Measurements from ENCODE around the gene MTSS2.

The MTSS2 gene

DNA sequence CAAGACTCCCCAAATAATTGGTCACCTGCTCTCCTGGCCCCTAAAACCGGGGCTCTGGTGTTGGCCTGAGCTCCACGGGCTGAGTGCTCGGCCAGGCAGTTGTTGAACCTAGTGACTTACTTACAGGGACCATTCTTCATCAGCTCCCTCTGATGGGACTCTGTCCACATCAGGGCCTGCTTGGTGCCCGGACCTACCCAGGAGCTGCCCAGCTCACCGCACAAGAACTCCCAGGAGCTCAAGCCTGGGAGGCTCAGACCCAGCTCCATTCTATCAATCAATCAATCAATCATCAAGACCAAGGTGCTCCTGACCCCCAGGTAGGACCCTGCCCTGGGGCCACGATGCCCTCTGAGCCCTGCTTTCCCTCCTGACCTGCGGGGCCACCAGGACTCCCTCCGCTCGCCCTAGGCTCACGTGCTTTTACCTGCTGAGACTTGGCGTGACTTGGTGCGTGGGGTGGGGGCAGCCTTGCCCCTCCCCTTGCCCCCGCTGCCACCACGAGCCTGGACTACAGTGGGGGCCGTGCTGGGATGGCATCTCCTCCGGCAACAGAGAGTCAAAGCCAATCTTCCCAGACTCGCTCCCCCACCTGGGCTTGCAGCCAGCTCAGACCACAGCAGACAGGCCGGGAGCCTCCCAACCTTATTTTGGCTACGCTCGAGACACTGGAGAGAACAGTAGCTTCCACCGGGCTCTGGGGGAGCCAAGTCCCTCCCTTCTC lies 23.8 kb downstream of the MTSS2 start:
- TF ChIP-seq, protein P1, sequence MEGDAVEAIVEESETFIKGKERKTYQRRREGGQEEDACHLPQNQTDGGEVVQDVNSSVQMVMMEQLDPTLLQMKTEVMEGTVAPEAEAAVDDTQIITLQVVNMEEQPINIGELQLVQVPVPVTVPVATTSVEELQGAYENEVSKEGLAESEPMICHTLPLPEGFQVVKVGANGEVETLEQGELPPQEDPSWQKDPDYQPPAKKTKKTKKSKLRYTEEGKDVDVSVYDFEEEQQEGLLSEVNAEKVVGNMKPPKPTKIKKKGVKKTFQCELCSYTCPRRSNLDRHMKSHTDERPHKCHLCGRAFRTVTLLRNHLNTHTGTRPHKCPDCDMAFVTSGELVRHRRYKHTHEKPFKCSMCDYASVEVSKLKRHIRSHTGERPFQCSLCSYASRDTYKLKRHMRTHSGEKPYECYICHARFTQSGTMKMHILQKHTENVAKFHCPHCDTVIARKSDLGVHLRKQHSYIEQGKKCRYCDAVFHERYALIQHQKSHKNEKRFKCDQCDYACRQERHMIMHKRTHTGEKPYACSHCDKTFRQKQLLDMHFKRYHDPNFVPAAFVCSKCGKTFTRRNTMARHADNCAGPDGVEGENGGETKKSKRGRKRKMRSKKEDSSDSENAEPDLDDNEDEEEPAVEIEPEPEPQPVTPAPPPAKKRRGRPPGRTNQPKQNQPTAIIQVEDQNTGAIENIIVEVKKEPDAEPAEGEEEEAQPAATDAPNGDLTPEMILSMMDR (IDR thresholded peaks at IDR 0.05; ENCODE audit: low read depth, low read length): no peak
- no peak overlapping the region for H3K4me3 ChIP-seq (ENCODE audit: low read depth, low read length)

- H3K4me3 ChIP-seq (ENCODE audit: low read depth, low read length): no peak overlapping the region
- TF ChIP-seq, protein P1 (IDR thresholded peaks at IDR 0.05; ENCODE audit: low read depth, low read length): no peak
These were observed 24.3 kb downstream of the MTSS2 start for GRCh38 chr16:70661534-70661917.

GRCh38 chr16:70660672-70661350 lies 25.0 kb downstream of the MTSS2 start:
- TF ChIP-seq, protein P1 (IDR thresholded peaks at IDR 0.05; ENCODE audit: low read depth, low read length): no peak
- no peak overlapping the region for H3K4me3 ChIP-seq (ENCODE audit: low read depth, low read length)

- TF ChIP-seq, protein P1 (IDR thresholded peaks at IDR 0.05; ENCODE audit: low read depth, low read length): no peak
- H3K4me3 ChIP-seq (ENCODE audit: low read depth, low read length): no peak overlapping the region
These were observed 25.7 kb downstream of the MTSS2 start for GRCh38 chr16:70659953-70660671.

- TF ChIP-seq, protein P1 (IDR thresholded peaks at IDR 0.05; ENCODE audit: low read depth, low read length): no peak
- H3K4me3 ChIP-seq (ENCODE audit: low read depth, low read length): no peak overlapping the region
These were observed 26.3 kb downstream of the MTSS2 start for GRCh38 chr16:70659546-70659945.

DNA sequence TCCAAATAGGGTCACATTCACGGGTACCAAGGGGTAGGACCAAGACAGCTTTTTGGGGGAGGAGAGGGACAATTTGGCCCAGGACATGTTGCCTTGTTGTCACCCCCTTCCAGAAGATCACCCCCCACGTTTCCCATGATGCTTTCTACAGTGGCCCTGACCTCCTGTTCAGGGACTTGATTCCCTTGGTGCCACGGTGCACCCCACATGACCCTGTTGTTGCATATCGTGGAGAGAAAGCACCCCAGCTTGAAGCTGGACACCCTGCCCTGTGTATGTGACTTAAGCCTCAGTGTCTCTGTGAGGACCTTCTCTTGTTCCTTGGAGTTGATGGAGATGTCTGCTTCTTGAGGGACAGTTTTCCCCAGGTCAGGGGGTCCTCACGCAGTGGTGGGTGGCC lies 26.9 kb downstream of the MTSS2 start:
- no peak overlapping the region for H3K4me3 ChIP-seq (ENCODE audit: low read depth, low read length)
- TF ChIP-seq, protein P1 (IDR thresholded peaks at IDR 0.05; ENCODE audit: low read depth, low read length): no peak

- TF ChIP-seq, protein P1 (IDR thresholded peaks at IDR 0.05; ENCODE audit: low read depth, low read length): no peak
- no peak overlapping the region for H3K4me3 ChIP-seq (ENCODE audit: low read depth, low read length)
These were observed 27.9 kb downstream of the MTSS2 start for GRCh38 chr16:70657956-70658355.

Data from WI38 (cell line).